Fibroblast of mammary gland (primary cell): ENCODE measurements around the gene SHISA9.
A peak's percentile ranks its signal among the peaks of the same experiment; 100 is the strongest.

Experiments
- DNase-seq: peaks from one replicate; pipeline ENCODE4 v3.0.0-alpha.2; 2010; ENCODE audit warnings: low read depth
- H3K4me3 ChIP-seq: 2 replicates; pipeline ENCODE4 v1.5.1; 2011; ENCODE audit warnings: low read depth, mild to moderate bottlenecking, low read length, moderate library complexity; ENCODE audit not compliant: control insufficient read depth
- CTCF ChIP-seq: conservative IDR thresholded peaks from 2 replicates; pipeline ENCODE4 v1.5.1; 2011; ENCODE audit warnings: low read depth, low read length, inconsistent platforms; ENCODE audit not compliant: control insufficient read depth, insufficient read depth

Gene SHISA9

GRCh38 chr16:13154799-13155198, 253.4 kb downstream of the SHISA9 start:
- no peak overlapping the region for H3K4me3 ChIP-seq
- peak; percentile 4 for DNase-seq
- no peak for TF ChIP-seq CTCF

- H3K4me3 ChIP-seq = no peak overlapping the region
- no peak for DNase-seq
- TF ChIP-seq CTCF = no peak
Measured at GRCh38 chr16:13155377-13155776, 254.0 kb downstream of the SHISA9 start.

GRCh38 chr16:13155780-13156179, 254.4 kb downstream of the SHISA9 start:
- DNase-seq = no peak
- no peak overlapping the region for H3K4me3 ChIP-seq
- TF ChIP-seq CTCF = no peak

GRCh38 chr16:13157082-13157481, 255.7 kb downstream of the SHISA9 start:
- no peak for DNase-seq
- no peak overlapping the region for H3K4me3 ChIP-seq
- no peak for TF ChIP-seq CTCF

- H3K4me3 ChIP-seq = no peak overlapping the region
- no peak for DNase-seq
- TF ChIP-seq CTCF = no peak
Measured at GRCh38 chr16:13158427-13158826, 257.0 kb downstream of the SHISA9 start.

- no peak overlapping the region for H3K4me3 ChIP-seq
- no peak for TF ChIP-seq CTCF
- DNase-seq = no peak
Measured at GRCh38 chr16:13165024-13165423, 263.6 kb downstream of the SHISA9 start.

GRCh38 chr16:13168091-13168572, 266.7 kb downstream of the SHISA9 start:
- H3K4me3 ChIP-seq = no peak overlapping the region
- TF ChIP-seq CTCF = no peak
- DNase-seq = no peak
